SK-N-MC (cell line): Measurements from ENCODE around the gene ME3.

ENCODE experiments used
- DNase-seq: peaks from one replicate; pipeline ENCODE4 v3.0.0-alpha.2; 2011; ENCODE audit warnings: low read depth, low spot score
- H3K27ac ChIP-seq: fragments of 200-600 bp; sonication (generic); 2 replicates; pipeline ENCODE4 v1.5.1; 2016; ENCODE audit warnings: mixed run types
- H3K36me3 ChIP-seq: fragments of 200-600 bp; sonication (generic); 2 replicates; pipeline ENCODE4 v1.6.1; 2017; ENCODE audit warnings: antibody characterized with exemption, low read length, mixed read lengths; ENCODE audit not compliant: insufficient read depth
- H3K4me3 ChIP-seq: fragments of 200-600 bp; sonication (generic); 2 replicates; pipeline ENCODE4 v1.5.1; 2016
- H3K9ac ChIP-seq: fragments of 200-600 bp; sonication (generic); 2 replicates; pipeline ENCODE4 v1.8.0; 2017; ENCODE audit warnings: mixed run types, mixed read lengths; ENCODE audit not compliant: insufficient read length
- H3K9me3 ChIP-seq: fragments of 200-600 bp; sonication (generic); 2 replicates; pipeline ENCODE4 v1.6.1; 2017; ENCODE audit warnings: low read depth, mild to moderate bottlenecking, antibody characterized with exemption, low read length, moderate library complexity, mixed read lengths
- EZH2 ChIP-seq: fragments of 200-600 bp; sonication (generic); IDR thresholded peaks from one replicate; pipeline ENCODE4 v1.6.1; 2017; ENCODE audit warnings: antibody characterized with exemption
- FOXP2 ChIP-seq: optimal IDR thresholded peaks from 2 replicates; pipeline ENCODE3; 2011; ENCODE audit warnings: mild to moderate bottlenecking, moderate library complexity; ENCODE audit not compliant: insufficient read depth; ENCODE audit errors: extremely low read length, control extremely low read depth
- POLR2AphosphoS5 ChIP-seq: IDR thresholded peaks from 2 replicates; pipeline ENCODE4 v1.6.1; 2012; ENCODE audit warnings: mild to moderate bottlenecking, low read depth, low read length, borderline replicate concordance

ME3 gene

GRCh38 chr11:86576946-86577624, 95.3 kb downstream of the ME3 start:
- Histone ChIP-seq H3K36me3 (no peaks in the 10 kb centered on the region), H3K27ac (no peak overlapping the region), H3K9me3 (no peaks in the 10 kb centered on the region), H3K9ac (no peak overlapping the region), H3K4me3 (no peak overlapping the region)
- DNase-seq, result no peak
- no peak for TF ChIP-seq POLR2AphosphoS5
- no peak for TF ChIP-seq EZH2
- no peak for TF ChIP-seq FOXP2

DNA sequence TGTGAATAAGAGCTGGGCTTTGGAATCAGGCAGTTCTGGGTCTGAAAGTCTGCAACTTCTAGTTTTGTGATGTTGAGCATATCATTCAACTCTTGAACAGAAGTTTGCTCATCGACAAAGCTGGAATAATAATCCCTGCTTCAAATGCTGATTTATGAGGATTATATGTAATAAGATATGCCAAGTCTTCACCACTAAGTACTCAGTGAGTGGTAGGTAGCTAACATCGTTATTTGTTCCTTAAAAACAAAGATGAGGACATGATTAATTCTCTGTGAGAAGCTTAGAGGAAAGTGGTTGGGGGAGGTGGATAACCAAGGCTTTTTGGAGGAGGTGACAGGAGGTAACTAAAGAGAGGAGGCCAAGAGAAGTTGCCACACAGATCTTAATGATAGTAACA, 96.5 kb downstream of the ME3 start:
- no peak overlapping the region for H3K9ac ChIP-seq
- no peaks in the 10 kb centered on the region for H3K36me3 ChIP-seq
- no peak overlapping the region for H3K27ac ChIP-seq
- DNase-seq, result no peak
- H3K4me3 ChIP-seq, result no peak overlapping the region
- TF ChIP-seq POLR2AphosphoS5 (no peak), FOXP2 (no peak), EZH2 (no peak)
- no peaks in the 10 kb centered on the region for H3K9me3 ChIP-seq

DNA sequence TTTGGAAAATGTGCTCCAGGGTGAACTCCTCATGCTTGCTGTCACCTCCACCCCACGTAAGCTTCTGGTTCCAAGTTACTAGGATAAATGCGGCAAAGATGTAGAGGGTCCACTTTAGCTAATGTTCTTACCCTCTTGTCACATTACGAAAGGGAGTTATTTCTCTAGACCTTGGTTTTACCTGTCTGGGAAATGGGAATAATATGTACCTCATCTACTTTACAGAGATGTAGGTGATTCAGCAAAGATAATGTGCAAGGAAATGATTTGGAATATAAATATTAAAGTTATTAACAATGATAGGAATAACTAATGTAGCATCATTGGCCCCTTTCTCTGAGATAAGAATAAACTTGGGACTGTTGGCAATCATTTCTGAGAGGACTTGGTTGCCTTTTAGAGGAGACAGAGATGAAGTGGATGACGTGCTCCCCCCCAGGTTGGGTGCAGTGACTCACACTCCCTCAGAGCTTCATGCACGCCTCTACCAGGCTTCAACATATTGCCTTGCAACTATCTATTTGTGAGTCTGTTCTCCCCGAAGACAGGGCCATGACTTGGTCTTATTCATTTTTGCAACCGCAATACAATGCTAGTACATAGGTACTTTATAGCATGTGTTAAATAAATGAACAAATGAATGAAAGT, 97.1 kb downstream of the ME3 start:
- no peak for DNase-seq
- H3K27ac ChIP-seq, result no peak overlapping the region
- H3K4me3 ChIP-seq, result no peak overlapping the region
- no peak overlapping the region for H3K9ac ChIP-seq
- no peaks in the 10 kb centered on the region for H3K9me3 ChIP-seq
- H3K36me3 ChIP-seq, result no peaks in the 10 kb centered on the region
- TF ChIP-seq FOXP2, result no peak
- TF ChIP-seq POLR2AphosphoS5, result no peak
- TF ChIP-seq EZH2, result no peak

- DNase-seq, result no peak
- H3K9me3 ChIP-seq, result no peaks in the 10 kb centered on the region
- no peak overlapping the region for H3K9ac ChIP-seq
- no peak overlapping the region for H3K27ac ChIP-seq
- H3K36me3 ChIP-seq, result no peaks in the 10 kb centered on the region
- TF ChIP-seq FOXP2 (no peak), POLR2AphosphoS5 (no peak), EZH2 (no peak)
- no peak overlapping the region for H3K4me3 ChIP-seq
These were observed 97.8 kb downstream of the ME3 start for GRCh38 chr11:86574493-86575207.

DNA sequence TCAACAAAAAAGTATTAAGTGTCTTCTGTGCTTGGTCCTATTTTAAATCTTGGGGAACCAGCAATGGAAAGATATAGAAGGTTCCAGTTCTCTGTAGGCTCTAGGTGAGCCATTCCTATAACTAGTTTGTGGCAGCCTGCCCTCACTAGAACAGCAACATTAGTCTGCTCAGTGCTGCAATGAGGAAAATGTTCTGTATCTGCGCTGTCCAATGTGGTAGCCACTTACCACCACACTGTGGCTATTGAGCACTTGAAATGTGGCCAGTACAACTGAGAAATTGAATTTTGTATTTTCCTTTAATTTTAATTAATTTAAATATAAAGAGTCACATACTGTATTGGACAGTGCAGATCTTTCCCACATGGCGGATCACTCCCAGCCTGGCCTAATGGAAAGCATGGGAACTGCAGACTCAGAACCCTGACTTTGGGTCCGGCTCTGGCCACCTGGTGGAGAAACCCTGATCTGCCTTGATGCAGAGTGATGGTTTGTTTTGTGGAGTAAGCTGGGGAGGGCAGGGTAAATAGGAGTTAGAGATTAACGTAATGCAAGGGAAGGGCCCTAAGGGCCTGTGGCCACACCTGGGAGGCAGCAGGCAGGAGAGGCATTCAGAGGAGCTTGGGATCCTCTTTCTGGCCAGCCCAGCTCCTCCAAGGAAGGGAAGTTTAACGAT, 101.0 kb downstream of the ME3 start:
- Histone ChIP-seq H3K9me3 (no peaks in the 10 kb centered on the region), H3K4me3 (no peak overlapping the region), H3K9ac (no peak overlapping the region), H3K27ac (no peak overlapping the region), H3K36me3 (no peaks in the 10 kb centered on the region)
- DNase-seq, result no peak
- TF ChIP-seq POLR2AphosphoS5 (no peak), FOXP2 (no peak), EZH2 (no peak)

GRCh38 chr11:86570451-86570850, 102.0 kb downstream of the ME3 start:
- no peak overlapping the region for H3K9ac ChIP-seq
- H3K4me3 ChIP-seq, result no peak overlapping the region
- TF ChIP-seq EZH2 (no peak), FOXP2 (no peak), POLR2AphosphoS5 (no peak)
- no peak for DNase-seq
- no peaks in the 10 kb centered on the region for H3K9me3 ChIP-seq
- no peak overlapping the region for H3K27ac ChIP-seq
- no peaks in the 10 kb centered on the region for H3K36me3 ChIP-seq

- Histone ChIP-seq H3K4me3 (no peak overlapping the region), H3K9ac (no peak overlapping the region), H3K27ac (no peak overlapping the region), H3K9me3 (no peaks in the 10 kb centered on the region), H3K36me3 (no peaks in the 10 kb centered on the region)
- no peak for TF ChIP-seq EZH2
- DNase-seq, result no peak
These were observed 102.4 kb downstream of the ME3 start for GRCh38 chr11:86570020-86570419.

GRCh38 chr11:86569109-86569508, 103.3 kb downstream of the ME3 start:
- no peak overlapping the region for H3K27ac ChIP-seq
- TF ChIP-seq FOXP2, result no peak
- no peak for TF ChIP-seq POLR2AphosphoS5
- no peak for TF ChIP-seq EZH2
- H3K9ac ChIP-seq, result no peak overlapping the region
- no peak for DNase-seq
- no peak overlapping the region for H3K4me3 ChIP-seq
- H3K36me3 ChIP-seq, result no peaks in the 10 kb centered on the region
- H3K9me3 ChIP-seq, result no peaks in the 10 kb centered on the region
